ENCODE results near the gene CACNA2D1.

The CACNA2D1 gene

DNA sequence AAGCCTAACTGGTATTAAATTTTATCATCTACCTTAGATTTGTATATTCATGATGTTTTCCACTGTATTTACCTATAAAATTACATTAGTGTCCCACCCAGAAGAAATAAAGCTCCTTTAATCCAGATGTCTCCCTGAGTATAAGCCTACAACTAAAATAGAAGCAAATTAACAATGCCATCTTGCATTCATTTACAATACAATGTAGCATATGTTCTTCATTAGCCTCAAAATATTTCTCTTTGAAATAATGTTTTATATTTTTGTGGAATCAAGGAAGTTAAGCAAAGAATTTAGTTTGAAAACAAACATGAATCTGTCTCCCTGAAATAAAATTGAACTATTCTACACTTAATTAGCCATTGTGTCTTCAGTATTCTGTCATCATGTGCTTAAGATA, 112.3 kb downstream of the CACNA2D1 start:
- no peak for DNase-seq

DNA sequence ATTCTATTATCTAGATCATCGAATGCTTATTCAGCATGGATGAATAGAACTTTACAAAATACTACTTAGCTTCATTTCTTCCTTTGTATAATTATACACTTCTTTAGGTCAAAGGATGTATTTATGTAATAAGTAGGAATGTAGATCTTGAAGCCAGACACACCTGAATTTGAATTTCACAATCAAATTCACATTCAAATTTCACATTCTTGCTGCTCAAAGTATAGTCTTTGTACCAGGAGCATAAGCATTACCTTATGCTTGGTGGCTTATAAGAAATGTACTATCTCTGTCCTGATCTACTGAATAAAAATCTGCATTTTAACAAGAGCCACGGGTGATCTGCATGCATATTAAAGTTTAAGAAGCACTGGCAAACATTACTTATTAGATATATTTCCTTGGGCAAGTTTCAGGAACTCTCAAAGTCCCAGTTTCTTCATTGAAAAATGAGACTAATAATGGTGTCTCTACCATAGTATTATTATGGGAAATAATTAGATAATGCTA, 112.8 kb downstream of the CACNA2D1 start:
- no peak for DNase-seq

GRCh38 chr7:82327898-82328297, 115.7 kb downstream of the CACNA2D1 start:
- DNase-seq: no peak

DNA sequence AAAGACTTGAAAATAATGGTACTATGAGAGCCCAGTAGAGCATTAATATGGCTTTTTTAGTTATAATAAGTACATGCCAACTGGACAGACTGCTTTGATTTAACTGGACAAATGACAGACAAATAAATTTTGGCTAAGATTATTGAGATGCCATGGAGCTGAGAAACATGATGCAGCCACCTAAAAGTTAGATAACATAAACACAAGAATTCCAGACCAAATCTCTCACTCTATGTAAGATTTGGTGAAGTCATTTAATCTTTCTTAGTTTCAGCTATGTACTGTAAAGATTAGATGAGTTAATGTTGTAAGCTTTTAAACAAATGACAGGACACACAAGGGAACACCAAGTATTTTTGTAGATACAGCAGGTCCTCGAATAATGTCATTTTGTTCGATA, 118.2 kb downstream of the CACNA2D1 start:
- no peak for DNase-seq

GRCh38 chr7:82323806-82324205, 119.8 kb downstream of the CACNA2D1 start:
- DNase-seq: no peak

- peak; percentile 22 to 48 for DNase-seq
Observed at GRCh38 chr7:82319674-82320118, 123.9 kb downstream of the CACNA2D1 start.

GRCh38 chr7:82318786-82319185, 124.8 kb downstream of the CACNA2D1 start:
- no peak for DNase-seq

DNA sequence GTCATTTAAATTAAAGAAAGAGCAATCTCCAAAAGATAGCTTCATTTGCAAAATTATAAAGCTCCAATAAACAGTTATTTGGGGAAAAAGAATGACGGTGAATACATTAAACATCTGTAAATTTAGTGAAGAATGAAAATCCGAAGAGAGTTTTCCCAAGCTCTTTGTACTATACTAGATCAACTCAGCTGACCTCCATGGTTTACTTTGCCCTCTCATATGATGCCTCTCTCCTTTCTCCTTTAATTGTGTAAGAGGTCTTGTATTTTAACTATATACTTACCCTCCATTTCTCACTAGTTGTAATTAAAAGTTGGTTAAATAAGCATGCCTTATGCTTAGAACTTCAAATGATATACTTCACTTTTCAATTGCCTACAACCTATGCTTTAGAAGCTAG, 125.8 kb downstream of the CACNA2D1 start:
- no peak for DNase-seq

GRCh38 chr7:82317257-82317721, 126.3 kb downstream of the CACNA2D1 start:
- no peak for DNase-seq

GRCh38 chr7:82313269-82313668, 130.3 kb downstream of the CACNA2D1 start:
- DNase-seq: no peak

- no peak for DNase-seq
Observed at GRCh38 chr7:82312646-82313045, 130.9 kb downstream of the CACNA2D1 start.

- no peak for DNase-seq
Observed at GRCh38 chr7:82305347-82306005, 138.1 kb downstream of the CACNA2D1 start.

DNA sequence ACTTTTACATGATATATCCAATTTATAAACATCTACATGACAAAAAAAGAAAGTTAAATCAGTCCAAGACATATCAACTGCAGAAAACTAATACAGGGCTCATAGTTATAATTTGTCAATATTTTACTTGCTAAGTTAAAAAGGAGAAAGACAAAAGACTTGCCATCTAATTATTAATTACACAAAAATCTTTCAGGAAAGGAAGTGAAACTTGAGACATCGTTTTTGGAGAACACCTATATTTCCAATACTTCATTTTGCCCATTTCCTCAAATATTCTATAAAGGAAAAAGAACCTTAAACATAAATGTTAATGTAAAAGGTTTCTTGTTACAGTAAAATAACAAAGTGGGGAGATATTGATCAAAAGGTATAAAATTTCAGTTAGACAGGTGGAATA, 148.7 kb downstream of the CACNA2D1 start:
- DNase-seq: no peak

GRCh38 chr7:82294382-82294784, 149.2 kb downstream of the CACNA2D1 start:
- no peak for DNase-seq

GRCh38 chr7:82293467-82293866, 150.1 kb downstream of the CACNA2D1 start:
- no peak for DNase-seq

- no peak for DNase-seq
Observed at GRCh38 chr7:82291931-82292330, 151.6 kb downstream of the CACNA2D1 start.

- DNase-seq: no peak
Observed at GRCh38 chr7:82289889-82290288, 153.7 kb downstream of the CACNA2D1 start.

DNA sequence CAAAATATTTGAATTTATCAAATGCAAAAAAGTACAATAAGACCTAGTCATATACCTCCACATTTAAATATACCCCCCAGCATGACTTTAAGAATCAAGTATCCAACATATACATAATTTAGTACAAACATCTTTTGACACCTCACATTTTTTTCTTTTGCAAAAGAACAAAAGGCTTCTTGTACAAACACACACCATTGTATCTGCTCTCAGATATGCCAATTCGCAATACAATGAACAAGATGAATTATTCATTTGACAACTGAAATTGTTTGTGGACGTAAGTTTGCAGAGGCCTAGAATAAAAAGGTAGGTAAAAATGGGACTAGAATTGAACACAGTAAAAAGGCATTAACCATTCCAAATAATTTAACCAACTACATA, 154.4 kb downstream of the CACNA2D1 start:
- peak; percentile 86 to 93 for DNase-seq

DNA sequence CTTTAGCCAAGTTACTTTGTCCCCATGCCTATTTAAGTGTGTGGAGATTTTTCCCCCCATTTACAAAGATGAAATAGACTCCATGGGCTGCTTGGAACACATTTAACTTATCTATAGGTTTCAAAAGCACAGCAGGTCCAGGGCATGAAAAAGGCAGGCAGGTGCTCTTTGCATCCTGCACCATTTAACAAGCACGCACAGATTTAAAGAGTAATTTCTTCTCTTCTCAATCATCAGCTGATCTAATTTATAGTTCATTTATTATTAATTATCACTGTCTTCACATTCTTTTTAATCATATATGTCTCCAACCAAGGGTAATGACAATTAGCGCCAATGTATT, 156.8 kb downstream of the CACNA2D1 start:
- peak; percentile 18 to 42 for DNase-seq

- no peak for DNase-seq
Observed at GRCh38 chr7:82286096-82286797, 157.3 kb downstream of the CACNA2D1 start.

- no peak for DNase-seq
Observed at GRCh38 chr7:82284936-82285519, 158.5 kb downstream of the CACNA2D1 start.

DNA sequence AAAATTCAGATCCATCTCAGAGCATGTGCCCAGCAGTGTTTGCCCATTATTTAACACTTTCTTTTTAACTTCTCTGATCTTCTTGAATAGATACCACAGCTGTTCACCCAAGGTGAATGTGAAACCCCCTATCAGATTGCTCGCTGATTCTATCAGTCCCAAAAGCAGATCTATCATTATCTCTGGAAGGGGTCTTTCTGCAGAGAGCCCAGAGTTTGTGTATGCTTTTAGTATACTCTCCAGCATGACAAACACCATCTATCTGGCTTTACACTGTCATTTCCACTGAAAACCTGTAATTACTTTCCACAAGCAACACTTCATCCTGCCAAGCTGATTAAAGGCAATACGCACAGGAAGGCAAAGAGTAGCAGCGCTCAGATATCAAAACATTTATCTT, 168.2 kb downstream of the CACNA2D1 start:
- peak; percentile 29 to 75 for DNase-seq

DNA sequence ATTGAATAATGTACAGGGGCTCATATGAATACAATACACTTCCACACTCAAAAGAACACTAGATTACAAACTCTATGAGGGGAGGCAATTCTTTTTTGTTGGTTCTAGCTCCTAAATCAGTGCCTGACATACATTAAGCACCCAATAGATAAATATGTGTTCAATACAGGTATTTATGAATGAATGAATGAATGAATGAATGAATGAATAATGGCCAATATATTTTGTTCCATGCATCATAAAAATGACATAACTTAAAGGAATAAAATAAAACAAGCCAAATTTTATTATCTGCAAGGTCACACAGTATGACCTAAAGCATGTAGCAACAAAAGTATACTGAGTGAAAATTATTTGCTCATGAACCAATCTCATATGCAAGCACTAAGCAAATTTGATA, 168.9 kb downstream of the CACNA2D1 start:
- no peak for DNase-seq

- DNase-seq: no peak
Observed at GRCh38 chr7:82273886-82274285, 169.7 kb downstream of the CACNA2D1 start.
